ENCODE data around the gene CDCA8.
"Not testable (repeated sequence)": the region's sequence is repeated elsewhere in the genome, so short reads cannot be mapped to it uniquely, and the experiment has no call there.

CDCA8 gene

DNA sequence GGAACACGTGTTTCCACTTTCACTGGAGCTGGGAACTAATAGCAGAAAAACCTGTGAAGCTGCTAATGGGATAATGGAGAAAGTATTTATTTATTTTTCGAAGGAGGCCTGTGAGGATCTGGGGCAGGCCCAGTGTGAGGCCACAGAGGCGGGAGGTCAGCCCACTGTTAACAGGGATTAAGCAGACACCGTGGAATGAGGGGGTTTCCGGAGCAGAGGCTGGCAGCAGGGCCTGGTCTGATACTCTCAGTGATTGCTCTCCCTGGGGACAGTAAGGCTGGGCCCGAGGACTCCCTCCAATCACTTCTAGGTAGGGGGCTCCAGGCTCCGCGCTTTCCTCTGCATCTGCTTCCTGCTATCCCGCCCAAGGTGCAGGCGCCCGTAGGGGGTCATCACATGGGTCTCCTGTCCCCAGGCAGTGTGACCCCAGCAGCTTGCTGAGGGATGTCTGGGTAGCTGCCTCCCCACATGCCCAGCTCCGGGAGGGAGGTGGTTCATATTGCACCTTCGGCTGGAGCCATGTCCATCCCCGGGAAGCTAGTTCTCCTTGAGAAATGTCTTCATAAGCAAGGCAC is 28.8 kb upstream of the CDCA8 start:
- Mint-ChIP-seq H3K4me3 (no peak overlapping the region), H3K27me3 (peaks cover 22% of the 10 kb centered on the region), H3K9me3 (no peaks in the 10 kb centered on the region), H3K4me1 (no peaks in the 10 kb centered on the region), H3K27ac (no peak overlapping the region)
- ATAC-seq (no peak), DNase-seq (no peak)

DNA sequence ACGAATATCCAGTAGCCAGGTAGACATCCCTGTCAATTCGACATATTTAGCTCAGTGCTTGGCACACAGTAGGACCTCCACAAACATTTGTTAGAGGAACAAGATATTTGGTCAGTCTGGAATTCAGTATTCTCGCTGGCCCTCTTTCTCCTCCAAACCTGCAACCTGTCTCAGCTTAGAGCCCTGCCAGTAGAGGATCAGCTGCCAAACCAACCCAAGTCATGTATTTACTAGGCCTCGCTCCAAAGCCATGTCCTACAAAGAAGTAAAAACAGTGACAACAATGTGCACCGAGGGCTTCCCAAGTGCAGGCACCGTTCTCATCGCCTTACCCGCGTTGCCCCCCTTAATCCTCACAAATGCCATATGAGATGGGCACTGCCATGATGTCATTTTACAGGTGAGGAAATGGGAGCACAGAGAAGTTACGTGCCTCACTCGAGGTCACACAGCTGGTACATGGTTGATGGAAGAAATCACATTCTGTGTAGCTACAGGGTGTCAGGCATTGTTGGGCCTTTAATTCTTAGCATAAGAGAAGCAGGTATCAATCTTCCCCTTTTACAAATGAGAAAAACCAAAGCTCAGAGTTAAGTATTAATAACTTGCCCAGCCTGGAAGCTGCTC is 26.0 kb upstream of the CDCA8 start:
- DNase-seq (no peak), ATAC-seq (no peak)
- no peaks in the 10 kb centered on the region for H3K9me3 Mint-ChIP-seq
- H3K27ac Mint-ChIP-seq: no peak overlapping the region
- H3K4me1 Mint-ChIP-seq: no peaks in the 10 kb centered on the region
- H3K4me3 Mint-ChIP-seq: no peak overlapping the region
- peaks cover 12% of the 10 kb centered on the region for H3K27me3 Mint-ChIP-seq

DNA sequence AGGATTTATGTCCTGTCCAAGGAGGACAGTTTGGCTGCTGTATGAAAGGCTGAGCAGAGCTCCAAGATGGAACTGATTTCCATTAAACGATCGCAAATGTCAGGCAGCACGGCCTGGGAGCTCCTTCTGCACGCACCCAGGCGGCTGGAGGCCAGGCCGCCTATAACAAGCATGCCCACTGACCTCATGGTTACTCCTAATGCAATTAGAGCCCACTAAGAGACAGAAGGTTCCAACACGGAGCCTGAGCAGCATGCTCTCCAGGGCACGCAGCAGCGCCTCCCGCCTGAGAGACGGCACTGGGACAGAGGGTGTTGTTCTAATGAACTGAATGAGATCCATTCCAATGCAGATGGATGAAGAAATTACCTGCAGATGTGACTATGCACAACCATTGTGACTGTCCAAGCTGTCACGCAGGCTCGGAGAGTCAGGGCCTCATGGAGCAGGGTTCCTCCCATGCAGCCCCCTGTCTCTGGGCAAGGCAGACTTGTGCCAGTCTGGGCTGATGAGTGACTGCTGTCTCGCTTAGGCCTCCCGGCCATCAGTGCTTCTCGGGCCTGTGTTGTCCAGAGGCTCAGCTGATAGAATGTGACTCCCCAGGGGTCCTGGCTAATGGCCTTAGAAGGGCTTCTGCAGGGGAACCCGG is 25.2 kb upstream of the CDCA8 start:
- Mint-ChIP-seq H3K9me3 (no peaks in the 10 kb centered on the region), H3K27ac (no peak overlapping the region), H3K27me3 (peaks cover 16% of the 10 kb centered on the region), H3K4me1 (no peaks in the 10 kb centered on the region), H3K4me3 (no peak overlapping the region)
- ATAC-seq (no peak), DNase-seq (no peak)

DNA sequence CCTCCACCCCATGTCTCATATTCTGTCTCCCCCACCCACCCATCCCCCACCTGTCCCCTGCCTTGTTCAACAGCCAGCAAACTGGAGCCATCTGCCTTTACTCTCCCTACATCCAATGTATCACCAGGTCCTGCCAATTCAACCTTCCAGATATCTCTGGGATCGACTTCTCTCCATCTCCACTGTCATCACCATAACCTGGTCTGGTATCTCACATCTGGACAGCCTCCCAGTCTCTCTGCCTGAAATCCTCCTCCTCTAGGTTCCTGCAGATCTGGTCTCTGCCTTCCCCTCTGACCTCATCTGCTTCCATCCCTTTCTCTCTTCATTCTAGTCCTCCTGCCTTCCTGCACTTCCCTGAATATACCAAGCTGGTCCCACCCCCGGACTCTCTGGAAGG is 22.2 kb upstream of the CDCA8 start:
- no peak overlapping the region for H3K27ac Mint-ChIP-seq
- ATAC-seq: no peak

DNA sequence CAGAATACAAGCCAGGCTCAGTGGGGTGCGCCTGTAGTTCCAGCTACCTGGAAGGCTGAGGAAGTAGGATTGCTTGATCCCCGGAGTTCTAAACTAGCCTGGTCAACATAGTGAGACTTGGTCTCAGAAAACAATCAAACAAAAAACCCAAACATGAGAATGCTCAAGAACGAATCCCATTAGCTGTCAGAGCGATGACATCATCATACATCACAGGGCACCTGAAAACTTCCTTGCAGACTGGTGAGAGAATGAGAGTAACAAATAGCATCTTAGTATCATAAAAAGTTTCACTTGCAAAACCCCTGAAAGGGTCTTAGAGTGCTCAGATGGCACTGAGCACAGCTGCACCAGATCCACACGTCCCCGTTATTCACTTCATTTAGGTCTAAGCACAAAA is 21.1 kb upstream of the CDCA8 start:
- no peak overlapping the region for H3K4me3 Mint-ChIP-seq
- DNase-seq: no peak
- no peak for ATAC-seq
- no peak overlapping the region for H3K27ac Mint-ChIP-seq
- peaks cover 19% of the 10 kb centered on the region for H3K4me1 Mint-ChIP-seq
- peaks cover 26% of the 10 kb centered on the region for H3K27me3 Mint-ChIP-seq
- no peaks in the 10 kb centered on the region for H3K9me3 Mint-ChIP-seq

More for the DNA sequence above, 22.2 kb upstream of the CDCA8 start:
- DNase-seq: no peak
- Mint-ChIP-seq H3K4me1 (peaks cover 13% of the 10 kb centered on the region), H3K27me3 (peaks cover 24% of the 10 kb centered on the region), H3K9me3 (no peaks in the 10 kb centered on the region), H3K4me3 (no peak overlapping the region)

DNA sequence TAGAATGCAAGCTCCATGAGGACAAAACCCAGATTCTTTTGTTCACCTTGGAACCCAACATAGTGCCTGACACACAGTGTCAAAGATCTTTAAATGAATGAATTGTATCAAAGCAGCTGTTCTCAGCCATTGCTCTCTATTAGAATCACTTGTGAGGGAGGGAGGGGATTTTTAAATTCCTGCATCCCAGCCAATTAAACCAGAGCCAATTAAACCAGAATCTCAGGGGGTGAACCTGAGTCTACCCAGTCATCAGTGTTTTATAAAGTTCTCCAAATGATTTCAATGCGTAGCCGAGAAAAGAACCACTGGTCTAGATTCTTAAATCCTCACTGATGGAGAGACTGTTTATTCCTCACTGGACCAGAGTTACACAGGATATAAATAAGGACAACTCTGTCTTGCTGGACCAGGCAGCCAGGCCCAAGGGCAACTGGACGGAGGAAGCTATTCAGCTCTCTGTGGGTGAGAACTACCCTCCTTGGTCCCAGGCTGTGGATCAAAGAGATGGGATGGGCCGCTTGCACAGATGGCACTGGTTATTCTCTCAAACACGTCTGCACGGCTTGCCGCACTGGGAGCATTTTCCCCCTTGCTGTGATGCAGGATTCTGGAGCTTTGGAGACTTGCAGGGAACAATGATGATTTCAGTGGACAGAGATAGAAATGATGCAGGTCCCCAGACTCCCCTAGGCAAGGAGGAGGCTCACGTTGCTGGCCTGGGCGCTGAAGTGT is 20.0 kb upstream of the CDCA8 start:
- Mint-ChIP-seq H3K4me3 (no peak overlapping the region), H3K4me1 (peaks cover 27% of the 10 kb centered on the region), H3K9me3 (no peaks in the 10 kb centered on the region), H3K27me3 (peaks cover 26% of the 10 kb centered on the region), H3K27ac (no peak overlapping the region)
- ATAC-seq (no peak), DNase-seq (no peak)

DNA sequence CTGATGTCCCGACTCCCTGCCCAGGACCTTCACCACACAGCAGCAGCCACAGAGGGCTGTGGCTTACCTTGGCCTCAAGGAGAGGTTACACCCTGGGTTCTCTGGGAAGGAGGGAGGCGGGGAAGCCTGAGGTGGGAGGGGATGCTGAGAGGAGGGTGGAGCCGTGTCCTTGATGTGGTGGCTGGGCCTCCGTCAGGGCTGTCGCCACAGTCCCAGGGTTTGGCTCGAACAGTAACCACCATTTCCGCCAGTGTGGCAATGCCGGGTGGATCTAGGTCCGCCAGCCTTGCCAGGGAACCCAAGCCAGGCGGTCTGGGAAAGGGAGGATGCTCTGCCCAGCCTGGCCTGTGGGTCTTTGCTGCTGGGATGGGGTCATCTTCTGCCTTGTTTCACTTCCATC is 18.4 kb upstream of the CDCA8 start:
- H3K27ac Mint-ChIP-seq: no peak overlapping the region
- H3K9me3 Mint-ChIP-seq: no peaks in the 10 kb centered on the region
- peak overlapping the region; percentile 13 to 52 for H3K4me3 Mint-ChIP-seq
- peaks cover 27% of the 10 kb centered on the region for H3K4me1 Mint-ChIP-seq
- ATAC-seq: peak; percentile 96
- H3K27me3 Mint-ChIP-seq: peaks cover 26% of the 10 kb centered on the region
- DNase-seq: peak; percentile 39 to 65

DNA sequence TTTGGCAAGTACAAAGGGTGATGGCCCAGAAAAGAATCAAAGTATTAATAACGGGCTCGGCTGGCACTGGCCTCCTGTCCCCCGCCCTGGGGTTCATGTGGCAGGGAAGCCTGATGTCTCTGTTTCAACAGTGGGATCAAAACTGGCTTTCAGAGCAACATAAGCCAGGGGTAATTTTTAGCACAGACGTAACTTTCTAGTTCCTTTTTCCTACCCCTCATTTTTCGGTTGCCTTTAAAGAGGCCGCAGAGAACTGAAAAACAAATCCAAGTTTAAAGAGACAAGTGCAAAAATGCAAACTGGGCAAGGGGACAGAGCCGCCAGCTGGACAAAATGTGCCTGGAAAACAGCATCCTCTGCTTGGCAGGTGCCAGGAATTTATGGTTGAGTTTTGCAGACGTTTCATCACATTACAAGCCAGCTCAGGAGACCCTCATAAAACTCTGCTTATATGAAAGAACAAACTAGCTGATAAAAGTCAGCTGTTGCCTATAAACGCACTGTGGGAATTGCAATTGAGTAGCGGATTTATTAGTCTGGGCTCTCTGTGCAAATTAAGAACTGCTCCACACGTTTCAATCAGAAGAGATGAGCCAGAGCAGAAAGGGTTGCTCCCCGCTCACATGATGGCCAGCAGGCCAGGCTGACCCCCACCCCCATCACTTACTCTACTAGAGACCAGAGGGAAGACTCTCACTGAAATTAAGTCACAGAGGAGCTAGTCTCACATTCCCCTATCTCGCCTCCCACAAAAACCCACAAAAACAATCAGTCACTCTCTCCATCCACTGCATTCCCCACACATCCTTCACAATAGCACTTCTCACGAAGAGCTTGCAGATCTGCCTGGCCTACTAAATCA is 15.8 kb upstream of the CDCA8 start:
- peak overlapping the region in 1 of 2 donors; percentile 4 for H3K27ac Mint-ChIP-seq
- H3K27me3 Mint-ChIP-seq: peaks cover 22% of the 10 kb centered on the region
- no peaks in the 10 kb centered on the region for H3K9me3 Mint-ChIP-seq
- ATAC-seq (no peak), DNase-seq (no peak)
- peaks cover 27% of the 10 kb centered on the region for H3K4me1 Mint-ChIP-seq
- no peak overlapping the region for H3K4me3 Mint-ChIP-seq

DNA sequence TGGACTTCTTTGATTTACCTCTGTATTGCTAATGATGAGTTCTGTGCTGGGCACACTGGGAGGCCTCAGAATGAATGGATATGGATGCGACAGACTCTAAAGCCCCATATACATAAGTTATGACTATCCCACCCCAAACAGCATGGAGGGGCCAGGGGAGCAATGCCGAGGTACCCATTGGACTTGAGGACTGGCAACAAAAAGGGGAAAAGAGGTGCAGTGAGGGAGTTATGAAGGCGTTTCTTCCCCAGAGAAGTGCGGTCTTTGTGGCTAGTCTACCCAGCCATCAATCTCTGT is 15.2 kb upstream of the CDCA8 start:
- Mint-ChIP-seq H3K9me3 (no peaks in the 10 kb centered on the region), H3K4me3 (no peak overlapping the region), H3K4me1 (peaks cover 27% of the 10 kb centered on the region), H3K27me3 (peaks cover 17% of the 10 kb centered on the region), H3K27ac (no peak overlapping the region)
- no peak for ATAC-seq
- DNase-seq: no peak

DNA sequence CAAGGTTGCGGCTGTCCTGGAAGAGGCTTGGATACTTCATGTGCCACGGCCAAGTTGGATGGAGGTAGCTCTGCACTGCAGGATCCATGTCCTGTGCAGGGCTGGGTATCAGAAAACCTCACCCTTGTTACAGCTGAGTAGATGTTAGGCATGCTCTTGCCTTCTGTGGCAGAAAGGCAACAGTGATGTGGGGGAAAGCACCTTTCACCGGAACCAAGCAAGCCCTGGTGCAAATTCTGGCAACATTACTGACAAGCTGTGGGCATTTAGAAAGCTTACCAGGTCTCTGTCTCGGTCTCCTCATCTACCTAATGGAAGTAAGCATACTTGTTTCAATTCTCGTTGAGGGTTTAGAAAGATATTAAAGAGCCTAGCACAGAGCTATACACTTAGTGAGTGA is 14.5 kb upstream of the CDCA8 start:
- Mint-ChIP-seq H3K4me1 (peaks cover 27% of the 10 kb centered on the region), H3K9me3 (no peaks in the 10 kb centered on the region), H3K4me3 (no peak overlapping the region), H3K27me3 (peaks cover 10% of the 10 kb centered on the region), H3K27ac (no peak overlapping the region)
- ATAC-seq: no peak
- no peak for DNase-seq

DNA sequence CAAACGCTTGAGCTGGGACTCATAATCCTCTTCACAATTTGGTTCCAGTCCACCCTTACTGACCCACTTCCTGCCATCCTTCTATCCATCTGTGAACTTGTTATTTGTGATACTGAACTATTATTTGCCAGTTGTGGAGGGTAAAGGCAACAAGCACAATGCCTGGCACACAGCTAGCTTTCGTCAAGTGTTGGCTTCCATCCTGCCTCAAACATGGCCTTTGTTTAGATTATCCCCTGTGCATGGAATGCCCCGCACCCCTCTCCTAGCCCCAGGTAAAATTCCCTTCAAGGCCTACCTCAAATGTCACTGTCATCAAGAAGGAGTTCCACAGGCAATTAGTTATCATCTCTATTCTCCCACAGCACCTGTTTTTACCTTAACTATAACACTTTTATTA is 11.4 kb upstream of the CDCA8 start:
- peaks cover under 1% of the 10 kb centered on the region for H3K27me3 Mint-ChIP-seq
- H3K4me3 Mint-ChIP-seq: no peak overlapping the region
- H3K4me1 Mint-ChIP-seq: peaks cover 8% of the 10 kb centered on the region
- no peak for ATAC-seq
- no peak overlapping the region for H3K27ac Mint-ChIP-seq
- DNase-seq: no peak
- H3K9me3 Mint-ChIP-seq: no peaks in the 10 kb centered on the region

DNA sequence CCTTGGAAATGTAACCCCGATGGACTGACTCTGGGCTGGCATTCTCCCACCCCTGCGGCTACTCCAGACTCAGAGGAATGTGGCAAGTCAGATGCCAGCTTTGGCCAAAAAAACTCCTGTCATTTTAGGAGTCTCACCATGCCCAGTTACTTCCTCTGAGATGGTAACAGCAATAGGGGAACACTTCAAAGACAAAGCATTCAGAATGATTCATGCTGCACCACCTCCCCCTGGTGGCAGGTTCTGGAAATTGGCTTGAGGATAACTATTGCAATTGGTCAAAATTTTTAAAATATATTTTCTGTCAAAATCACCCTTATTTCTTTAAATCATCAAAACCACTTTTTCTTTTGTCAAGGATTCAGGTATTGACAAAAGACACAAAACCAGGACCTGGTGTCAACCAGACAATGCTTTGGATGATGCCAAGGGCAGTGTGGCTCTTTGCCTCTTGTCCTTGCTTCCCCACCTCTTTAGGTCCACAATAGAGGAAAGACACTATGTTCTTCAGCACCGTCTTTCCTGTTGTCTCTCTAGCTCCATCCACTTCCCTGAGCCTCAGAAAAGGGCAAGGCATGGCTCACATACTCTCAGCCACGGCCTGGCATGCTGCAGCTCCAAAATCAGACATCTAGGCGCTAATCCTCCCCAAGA is 9.9 kb upstream of the CDCA8 start:
- no peak overlapping the region for H3K27ac Mint-ChIP-seq
- no peaks in the 10 kb centered on the region for H3K27me3 Mint-ChIP-seq
- DNase-seq (peak; percentile 67 to 70), ATAC-seq (peak; percentile 71)
- H3K4me3 Mint-ChIP-seq: no peak overlapping the region
- H3K4me1 Mint-ChIP-seq: no peaks in the 10 kb centered on the region
- H3K9me3 Mint-ChIP-seq: no peaks in the 10 kb centered on the region

DNA sequence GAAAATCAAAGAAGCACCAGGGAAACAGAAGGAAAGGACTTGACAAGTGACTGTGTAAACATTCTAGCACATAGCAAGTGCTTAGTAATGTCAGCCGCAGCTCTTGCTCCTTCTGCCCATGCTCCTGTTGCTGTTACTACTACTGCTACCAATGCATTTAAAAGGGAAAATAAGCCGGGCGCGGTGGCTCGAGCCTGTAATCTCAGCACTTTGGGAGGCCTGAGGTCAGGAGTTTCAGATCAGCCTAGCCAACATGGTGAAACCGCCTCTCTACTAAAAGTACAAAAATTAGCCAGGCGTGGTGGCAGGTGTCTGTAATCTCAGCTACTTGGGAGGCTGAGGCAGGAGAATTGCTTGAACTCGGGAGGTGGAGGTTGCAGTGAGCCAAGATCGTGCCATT is 8.1 kb upstream of the CDCA8 start:
- not testable (repeated sequence) for H3K9me3 Mint-ChIP-seq, H3K27ac Mint-ChIP-seq, ATAC-seq, H3K27me3 Mint-ChIP-seq, H3K4me3 Mint-ChIP-seq, DNase-seq
- peaks cover 16% of the 10 kb centered on the region for H3K4me1 Mint-ChIP-seq

DNA sequence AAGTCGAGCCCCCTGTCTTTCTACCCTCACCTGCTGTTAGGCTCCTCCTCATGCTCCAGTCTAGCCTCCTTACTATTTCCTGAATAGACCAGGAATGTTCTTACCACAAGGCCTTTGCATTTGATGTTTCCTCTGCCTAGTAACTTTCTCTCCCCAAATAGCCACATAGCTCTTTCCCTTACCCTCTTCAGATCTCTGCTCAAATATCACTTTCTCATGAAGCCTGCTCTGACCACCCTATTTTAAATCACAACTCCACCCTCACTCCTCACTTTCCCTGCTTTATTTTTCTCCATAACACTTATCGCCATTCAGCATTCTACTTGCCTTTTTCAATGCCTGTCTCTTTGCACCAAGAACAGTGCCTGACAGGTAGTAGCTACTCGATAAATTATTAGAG is 6.6 kb upstream of the CDCA8 start:
- Mint-ChIP-seq H3K9me3 (no peaks in the 10 kb centered on the region), H3K4me1 (peaks cover 23% of the 10 kb centered on the region), H3K27me3 (no peaks in the 10 kb centered on the region), H3K27ac (no peak overlapping the region), H3K4me3 (no peak overlapping the region)
- DNase-seq (no peak), ATAC-seq (no peak)

DNA sequence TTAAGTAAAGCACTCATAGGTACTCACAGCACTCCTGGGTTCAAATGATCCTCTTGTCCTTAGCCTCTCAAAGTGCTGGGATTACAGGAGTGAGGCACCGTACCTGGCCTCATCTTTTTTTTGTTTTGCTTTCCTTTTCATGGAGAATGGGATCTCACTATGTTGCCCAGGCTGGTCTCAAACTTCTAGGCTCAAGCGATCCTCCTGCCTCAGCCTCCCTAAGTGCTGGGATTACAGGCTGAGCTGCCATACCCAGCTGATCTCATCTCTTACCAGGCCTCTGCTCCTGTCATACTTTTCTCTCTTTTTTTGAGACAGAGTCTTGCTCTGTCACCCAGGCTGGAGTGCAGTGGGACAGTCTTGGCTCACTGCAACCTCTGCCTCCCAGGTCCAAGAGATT is 4.6 kb upstream of the CDCA8 start:
- Mint-ChIP-seq H3K4me1 (peaks cover 31% of the 10 kb centered on the region), H3K4me3 (peak overlapping the region; percentile 49 to 100), H3K27ac (peak overlapping the region; percentile 77 to 82)
- H3K27me3 Mint-ChIP-seq, ATAC-seq, DNase-seq, H3K9me3 Mint-ChIP-seq: not testable (repeated sequence)
